ENCODE results near the gene CACNA2D4. TPM values are rescaled to one million over a fixed set of nuclear protein-coding genes. Genes with fewer than 3 reads are reported as not detected.

CACNA2D4 gene
- total and polyA plus RNA-seq, 11 donors: 0.10 to 9.0 (median 1.2) TPM

DNA sequence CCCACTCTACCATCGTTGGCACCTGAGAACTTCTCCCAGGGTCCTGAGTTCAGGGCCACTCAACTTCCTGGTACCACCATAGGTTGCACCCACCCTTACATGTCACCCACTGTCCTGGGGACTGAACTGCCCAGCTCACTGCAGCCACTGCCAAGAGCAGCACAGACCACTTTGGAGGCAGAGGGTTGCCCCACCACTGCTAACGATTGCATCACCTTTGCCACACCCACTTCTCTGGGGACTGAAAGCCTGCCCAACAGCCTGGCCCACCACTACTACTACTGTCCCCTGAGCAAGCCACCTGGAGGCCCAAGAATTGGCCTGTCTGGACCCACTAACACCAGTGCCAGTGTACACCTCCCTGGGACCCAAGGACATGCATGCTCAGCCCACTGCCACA lies 27.6 kb downstream of the CACNA2D4 start:
- Histone ChIP-seq H3K36me3 (no peaks in the 10 kb centered on the region), H3K27ac (no peak overlapping the region), H3K9me3 (peaks cover 0 to 35% (median 16%) of the 10 kb centered on the region in 12 donors), H3K4me1 (no peaks in the 10 kb centered on the region), H3K4me3 (no peak overlapping the region), H3K27me3 (no peaks in the 10 kb centered on the region)
- intact Hi-C loops (cut with DNase I): no loop called here
- TF ChIP-seq, protein P1, sequence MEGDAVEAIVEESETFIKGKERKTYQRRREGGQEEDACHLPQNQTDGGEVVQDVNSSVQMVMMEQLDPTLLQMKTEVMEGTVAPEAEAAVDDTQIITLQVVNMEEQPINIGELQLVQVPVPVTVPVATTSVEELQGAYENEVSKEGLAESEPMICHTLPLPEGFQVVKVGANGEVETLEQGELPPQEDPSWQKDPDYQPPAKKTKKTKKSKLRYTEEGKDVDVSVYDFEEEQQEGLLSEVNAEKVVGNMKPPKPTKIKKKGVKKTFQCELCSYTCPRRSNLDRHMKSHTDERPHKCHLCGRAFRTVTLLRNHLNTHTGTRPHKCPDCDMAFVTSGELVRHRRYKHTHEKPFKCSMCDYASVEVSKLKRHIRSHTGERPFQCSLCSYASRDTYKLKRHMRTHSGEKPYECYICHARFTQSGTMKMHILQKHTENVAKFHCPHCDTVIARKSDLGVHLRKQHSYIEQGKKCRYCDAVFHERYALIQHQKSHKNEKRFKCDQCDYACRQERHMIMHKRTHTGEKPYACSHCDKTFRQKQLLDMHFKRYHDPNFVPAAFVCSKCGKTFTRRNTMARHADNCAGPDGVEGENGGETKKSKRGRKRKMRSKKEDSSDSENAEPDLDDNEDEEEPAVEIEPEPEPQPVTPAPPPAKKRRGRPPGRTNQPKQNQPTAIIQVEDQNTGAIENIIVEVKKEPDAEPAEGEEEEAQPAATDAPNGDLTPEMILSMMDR (IDR thresholded peaks at IDR 0.05): no peak
- TF ChIP-seq POLR2A (IDR thresholded peaks at IDR 0.05): no peak
- 86 to 94% (median 90%) methylated on average over 2 of the region's 2 CpGs for WGBS, 4 donors
- ATAC-seq (no peak), DNase-seq (no peak)

GRCh38 chr12:1890119-1890703 lies 28.2 kb downstream of the CACNA2D4 start:
- ATAC-seq: no peak
- TF ChIP-seq, protein P1 (IDR thresholded peaks at IDR 0.05): no peak
- TF ChIP-seq POLR2A (IDR thresholded peaks at IDR 0.05): no peak
- H3K27me3 ChIP-seq: no peaks in the 10 kb centered on the region
- H3K9me3 ChIP-seq: peaks cover 0 to 35% (median 16%) of the 10 kb centered on the region in 12 donors
- DNase-seq: no peak
- no peaks in the 10 kb centered on the region for H3K4me1 ChIP-seq
- H3K4me3 ChIP-seq: no peak overlapping the region
- 88 to 91% (median 90%) methylated on average over 8 of the region's 8 CpGs for WGBS, 4 donors
- H3K36me3 ChIP-seq: no peaks in the 10 kb centered on the region
- H3K27ac ChIP-seq: no peak overlapping the region
- intact Hi-C loops (cut with DNase I): no loop called here

- H3K9me3 ChIP-seq: peaks cover 0 to 31% (median 16%) of the 10 kb centered on the region in 12 donors
- intact Hi-C loops (cut with DNase I): no loop called here
- no peaks in the 10 kb centered on the region for H3K4me1 ChIP-seq
- H3K36me3 ChIP-seq: no peaks in the 10 kb centered on the region
- DNase-seq (no peak), ATAC-seq (no peak)
- no peak overlapping the region for H3K27ac ChIP-seq
- 81 to 89% (median 86%) methylated on average over 3 of the region's 3 CpGs for WGBS, 4 donors
- H3K4me3 ChIP-seq: no peak overlapping the region
- no peaks in the 10 kb centered on the region for H3K27me3 ChIP-seq
- TF ChIP-seq, protein P1 (IDR thresholded peaks at IDR 0.05): no peak
- TF ChIP-seq POLR2A (IDR thresholded peaks at IDR 0.05): no peak
Measured at GRCh38 chr12:1888923-1889322, 29.5 kb downstream of the CACNA2D4 start.

GRCh38 chr12:1886396-1887008 lies 31.9 kb downstream of the CACNA2D4 start:
- Histone ChIP-seq H3K9me3 (peaks cover 0 to 10% (median 3%) of the 10 kb centered on the region in 12 donors), H3K27ac (no peak overlapping the region), H3K4me3 (no peak overlapping the region), H3K36me3 (no peaks in the 10 kb centered on the region), H3K4me1 (no peaks in the 10 kb centered on the region), H3K27me3 (peaks cover 0 to 9% (median 0%) of the 10 kb centered on the region in 9 donors)
- DNase-seq (no peak), ATAC-seq (no peak)
- 80 to 85% (median 82%) methylated on average over 10 of the region's 10 CpGs for WGBS, 4 donors
- TF ChIP-seq POLR2A (IDR thresholded peaks at IDR 0.05): no peak
- TF ChIP-seq, protein P1 (IDR thresholded peaks at IDR 0.05): no peak
- intact Hi-C loops (cut with DNase I): no loop called here

All from heart left ventricle (tissue), 16 donors.